NCI-H146 treated with DMSO at 0.1 percent for 48 hours (cell line): ENCODE results near the gene TAS2R16.

Experiments
- DNase-seq: peaks from one replicate; lab custom pipeline; 2025; ENCODE audit not compliant: unreplicated experiment; lab: John Stamatoyannopoulos, UW

TAS2R16 gene, protein sequence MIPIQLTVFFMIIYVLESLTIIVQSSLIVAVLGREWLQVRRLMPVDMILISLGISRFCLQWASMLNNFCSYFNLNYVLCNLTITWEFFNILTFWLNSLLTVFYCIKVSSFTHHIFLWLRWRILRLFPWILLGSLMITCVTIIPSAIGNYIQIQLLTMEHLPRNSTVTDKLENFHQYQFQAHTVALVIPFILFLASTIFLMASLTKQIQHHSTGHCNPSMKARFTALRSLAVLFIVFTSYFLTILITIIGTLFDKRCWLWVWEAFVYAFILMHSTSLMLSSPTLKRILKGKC

DNA sequence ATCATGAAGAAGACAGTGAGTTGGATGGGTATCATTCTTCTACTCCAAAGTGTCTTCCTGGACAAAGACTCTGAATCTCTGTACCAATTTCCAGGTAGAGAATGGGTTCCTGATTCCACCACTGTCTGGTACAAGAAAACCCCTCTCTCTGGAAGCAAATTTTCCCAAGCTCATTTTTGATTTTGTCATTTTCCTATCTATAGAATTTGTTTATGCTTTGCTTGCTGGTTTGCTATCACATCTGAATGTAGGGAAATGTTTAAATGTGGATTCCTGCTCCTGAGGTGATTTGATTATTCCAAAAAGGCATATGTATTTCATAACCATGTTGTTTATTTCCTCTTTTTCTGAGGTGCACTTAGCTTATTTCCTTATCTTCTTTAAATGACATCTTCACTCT is at the start of gene TAS2R16:
Gene TAS2R16 (minus strand): TSS at position 101 of the 400 bp plus-strand sequence. CDS start 66 bp downstream, at position 35.
- DNase-seq, result no peak

DNA sequence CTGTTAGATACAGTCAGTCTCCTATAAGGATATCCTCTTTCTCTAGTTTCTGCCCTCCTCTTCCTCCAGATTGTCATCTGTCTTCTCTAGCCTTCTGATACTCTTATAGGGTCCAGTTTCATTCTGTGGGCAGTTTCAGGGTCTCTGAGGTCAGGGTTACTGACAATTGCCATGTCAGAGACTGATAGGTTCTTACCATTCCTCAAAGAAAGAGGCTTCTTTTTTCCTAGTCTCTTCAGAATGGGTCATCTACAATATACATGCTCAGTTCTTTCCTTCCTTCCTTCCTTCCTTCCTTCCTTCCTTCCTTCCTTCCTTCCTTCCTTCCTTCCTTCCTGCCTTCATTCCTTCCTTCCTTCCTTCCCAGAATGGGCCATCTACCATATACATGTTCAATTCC is 48.1 kb upstream of the TAS2R16 start:
- DNase-seq, result no peak

DNA sequence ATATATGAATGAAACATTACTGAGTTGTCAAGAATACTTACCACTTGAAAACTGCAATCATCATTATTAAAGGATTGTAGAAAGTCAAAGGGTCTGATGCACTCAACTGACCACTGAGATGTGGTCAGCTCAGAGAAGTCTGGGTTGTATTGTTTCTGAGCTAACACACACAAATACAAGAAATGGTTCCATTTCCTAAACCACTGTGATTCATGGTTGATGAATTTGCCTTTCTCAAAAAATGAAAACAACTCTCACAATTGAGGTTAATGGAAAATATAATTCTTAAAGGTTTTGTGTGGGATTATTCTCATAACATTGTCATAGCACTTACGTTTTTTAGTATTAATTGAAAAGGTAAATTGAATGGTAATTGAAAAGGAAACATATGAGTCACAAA is 45.6 kb upstream of the TAS2R16 start:
- no peak for DNase-seq

DNA sequence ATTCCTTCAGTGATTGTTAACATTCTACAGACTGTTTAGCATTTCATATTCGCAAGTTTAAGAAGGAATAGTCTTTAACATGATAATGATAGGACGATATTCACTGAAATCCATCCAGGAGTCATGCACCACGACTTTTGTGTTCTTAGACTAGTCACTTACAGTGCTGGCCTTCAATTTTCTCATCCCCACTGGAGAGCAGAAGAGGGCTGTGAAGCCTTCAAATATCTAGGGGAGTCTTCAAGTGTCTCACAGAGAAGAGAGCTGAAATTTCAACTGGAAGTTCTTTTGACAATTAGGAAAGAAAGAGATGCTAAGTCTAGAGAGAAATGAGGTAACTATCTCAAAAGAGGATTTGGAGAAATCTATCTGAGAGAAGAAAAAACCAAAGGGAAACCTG is 43.8 kb upstream of the TAS2R16 start:
- no peak for DNase-seq

DNA sequence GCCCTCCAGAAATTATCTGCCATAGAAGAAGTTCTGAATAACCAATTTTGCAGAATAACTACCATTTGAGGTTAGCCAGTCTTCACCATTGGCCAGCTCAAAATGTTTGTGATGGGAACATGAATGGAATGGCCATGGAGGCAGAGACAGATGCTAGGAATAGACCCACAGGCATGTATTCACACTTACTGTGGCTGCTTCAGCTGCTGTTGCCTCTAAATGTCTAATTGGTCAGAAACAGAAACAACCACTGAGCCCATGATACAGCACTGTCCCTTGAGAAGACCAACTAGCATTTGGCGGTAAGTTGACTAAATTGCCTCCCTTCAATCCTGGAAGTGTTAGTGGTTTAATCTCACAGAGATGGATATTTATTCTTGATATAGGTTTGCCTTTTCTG is 38.6 kb upstream of the TAS2R16 start:
- DNase-seq, result no peak

DNA sequence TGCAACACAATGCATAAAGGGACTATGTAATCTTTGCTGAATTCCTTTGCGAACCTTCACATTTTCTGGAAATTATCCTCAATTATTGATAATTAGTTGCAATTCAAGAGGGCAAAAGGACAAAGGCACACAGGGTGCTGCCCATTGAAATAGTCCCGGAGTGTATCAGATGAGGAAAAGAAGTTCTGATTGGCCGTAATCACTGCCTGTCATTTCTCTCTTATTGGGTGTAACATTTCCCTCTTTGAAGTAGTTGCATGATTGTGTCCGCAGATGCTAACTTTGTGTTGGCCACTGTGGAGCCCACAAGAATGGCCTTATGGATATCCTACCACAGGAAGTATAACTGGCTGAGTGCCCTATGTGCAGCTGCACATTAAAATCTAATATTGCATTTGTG is 35.1 kb upstream of the TAS2R16 start:
- DNase-seq, result peak; percentile 39

DNA sequence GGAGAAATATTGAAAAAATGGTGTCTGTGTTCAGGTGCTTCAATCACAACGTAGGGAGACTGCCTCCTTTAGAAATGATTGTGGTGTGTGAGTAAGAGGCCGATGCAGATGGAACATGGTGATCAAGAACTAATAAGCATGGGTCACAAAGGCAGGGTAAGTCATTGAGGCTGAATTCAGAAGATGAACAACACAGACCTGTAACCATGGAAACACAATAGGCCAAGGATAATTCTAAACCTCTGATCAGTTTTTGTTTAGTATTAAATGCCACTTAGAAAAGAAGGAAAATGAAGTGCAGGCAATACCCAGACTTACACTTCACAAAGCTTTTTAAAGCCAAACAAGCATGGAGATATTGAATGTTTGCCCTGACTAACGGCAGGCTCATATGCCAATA is 32.8 kb upstream of the TAS2R16 start:
- no peak for DNase-seq

DNA sequence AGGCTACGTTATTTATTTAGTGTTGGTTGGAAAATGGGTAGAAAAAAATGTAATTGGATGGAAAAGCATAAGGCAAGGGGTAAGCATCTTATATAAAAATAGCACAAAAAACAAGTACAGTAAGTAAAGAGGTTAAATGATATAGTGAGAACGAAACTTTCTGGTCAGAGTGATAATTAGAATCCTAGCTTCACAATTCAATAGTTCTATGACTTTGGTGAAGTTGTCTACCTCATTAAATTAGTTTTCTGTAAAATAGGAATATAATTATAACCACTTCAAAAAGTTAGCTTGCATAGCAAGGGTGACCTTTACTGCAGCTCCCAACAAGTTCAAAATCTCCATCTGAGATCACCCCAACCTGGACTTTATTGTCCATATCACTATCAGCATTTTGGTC is 30.8 kb upstream of the TAS2R16 start:
- DNase-seq, result no peak

DNA sequence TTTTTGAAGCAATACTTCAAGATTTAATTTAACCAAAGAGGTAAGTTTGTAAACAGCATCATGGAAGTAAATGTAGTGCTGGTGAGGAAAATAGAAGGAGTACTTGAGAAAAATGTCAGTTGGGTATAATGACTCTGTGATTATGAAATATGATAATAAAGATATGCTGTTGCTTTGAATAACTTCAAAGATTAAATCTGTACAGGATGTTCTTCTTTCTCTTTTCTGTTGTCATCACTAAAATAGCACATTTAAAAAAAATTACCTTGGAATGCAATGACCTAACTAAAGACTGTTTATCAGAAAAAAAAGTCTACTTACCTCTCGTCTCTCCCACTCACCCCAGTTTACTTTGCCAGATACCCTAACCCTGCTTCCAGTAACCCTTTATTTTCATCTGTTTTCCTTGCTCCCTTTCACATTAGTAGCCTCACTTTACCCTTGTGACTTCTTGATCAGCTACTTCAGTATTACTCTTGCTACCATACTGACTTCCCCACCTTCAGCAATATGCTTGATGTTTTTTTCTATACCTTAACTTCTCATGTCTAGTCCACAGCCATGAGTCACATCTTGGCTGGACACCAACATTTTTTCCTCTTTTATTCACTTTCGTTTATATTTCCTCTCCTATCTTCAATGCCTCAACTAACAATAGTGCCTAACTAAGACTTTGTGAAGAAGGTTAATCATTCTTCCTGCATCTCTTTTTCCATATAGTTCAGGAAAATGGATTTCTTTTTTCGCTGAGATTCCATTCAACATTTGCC is 29.7 kb upstream of the TAS2R16 start:
- DNase-seq, result no peak

DNA sequence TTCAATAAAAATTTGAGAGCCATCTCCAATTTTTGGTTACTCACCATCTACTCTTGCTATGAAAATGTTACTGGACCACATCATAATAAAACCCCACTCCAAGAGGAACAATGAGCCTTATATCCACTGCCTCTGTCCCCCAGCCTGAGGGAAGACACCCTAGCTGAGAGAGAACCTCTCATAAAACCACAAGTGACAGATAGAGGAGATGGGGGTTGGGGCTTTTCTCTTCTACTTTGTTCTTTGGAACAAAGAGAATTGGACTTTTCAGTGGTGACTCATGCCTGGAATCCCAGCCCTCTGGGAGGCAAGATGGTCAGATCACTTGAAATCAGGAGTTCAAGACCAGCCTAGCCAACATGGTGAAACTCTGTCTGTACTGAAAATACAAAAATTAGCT is 27.6 kb upstream of the TAS2R16 start:
- no peak for DNase-seq

DNA sequence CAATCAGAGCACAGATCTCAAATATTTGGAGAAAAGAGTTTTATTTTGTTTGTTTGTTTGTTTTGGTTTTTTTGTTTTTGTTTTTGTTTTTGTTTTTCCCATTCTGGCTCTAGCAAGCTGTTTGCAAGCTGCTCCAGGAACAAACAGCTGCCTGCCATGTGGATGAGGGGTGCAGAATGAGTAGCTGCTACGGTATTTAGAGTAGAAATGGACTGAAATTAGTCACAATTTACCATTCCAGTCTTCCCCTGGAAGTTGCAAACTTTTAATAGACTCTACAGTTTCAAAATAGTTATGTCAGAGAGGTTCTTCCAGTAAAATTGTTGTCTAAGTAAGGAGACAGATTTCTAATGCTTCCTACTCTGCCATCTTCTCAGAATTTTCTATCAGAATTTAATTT is 27.1 kb upstream of the TAS2R16 start:
- DNase-seq, result no peak

DNA sequence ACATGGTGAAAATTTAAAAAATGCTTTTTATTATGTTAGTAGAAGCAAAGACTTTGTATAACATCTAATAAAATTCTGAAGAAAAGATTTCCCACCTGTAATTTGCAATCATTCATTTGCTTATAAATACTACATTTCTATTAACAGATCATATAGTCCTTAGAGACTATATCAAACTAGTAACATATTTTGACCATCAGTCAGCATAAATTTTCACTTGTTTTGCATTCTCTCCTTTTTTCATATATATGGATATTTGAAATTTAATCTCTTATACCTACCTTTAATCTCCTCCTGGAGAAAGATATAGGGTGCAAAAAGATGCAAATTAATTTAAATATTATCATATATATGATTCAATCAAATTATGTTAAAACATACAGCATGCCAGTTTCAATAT is 16.9 kb upstream of the TAS2R16 start:
- no peak for DNase-seq

DNA sequence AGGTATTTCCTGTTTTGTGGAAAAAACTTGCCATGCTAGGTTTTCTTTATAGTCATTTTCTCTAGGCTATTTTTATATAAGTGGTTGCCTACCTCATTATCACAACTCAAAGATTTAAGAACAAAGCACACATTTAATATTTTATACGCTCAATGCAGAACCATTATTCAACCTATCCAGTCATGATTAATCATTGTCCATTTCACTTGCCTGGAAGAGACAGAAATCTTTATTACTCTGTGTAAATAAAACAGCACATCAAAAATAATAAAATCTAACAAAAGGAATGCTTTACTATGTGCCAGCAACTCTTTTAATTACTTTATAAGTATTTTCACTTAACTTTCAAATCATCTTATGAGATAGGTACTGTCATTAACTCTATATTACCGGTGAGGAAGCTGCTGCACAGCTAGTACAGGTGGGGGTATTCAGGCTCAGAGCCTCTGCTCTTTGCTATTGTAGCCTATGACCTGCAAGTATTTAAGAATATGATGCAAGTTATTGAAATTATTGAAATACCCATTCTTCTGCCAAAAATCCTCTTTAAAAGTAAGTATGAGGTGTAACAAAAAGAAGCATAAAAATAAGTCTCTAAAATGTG is 16.4 kb upstream of the TAS2R16 start:
- no peak for DNase-seq

DNA sequence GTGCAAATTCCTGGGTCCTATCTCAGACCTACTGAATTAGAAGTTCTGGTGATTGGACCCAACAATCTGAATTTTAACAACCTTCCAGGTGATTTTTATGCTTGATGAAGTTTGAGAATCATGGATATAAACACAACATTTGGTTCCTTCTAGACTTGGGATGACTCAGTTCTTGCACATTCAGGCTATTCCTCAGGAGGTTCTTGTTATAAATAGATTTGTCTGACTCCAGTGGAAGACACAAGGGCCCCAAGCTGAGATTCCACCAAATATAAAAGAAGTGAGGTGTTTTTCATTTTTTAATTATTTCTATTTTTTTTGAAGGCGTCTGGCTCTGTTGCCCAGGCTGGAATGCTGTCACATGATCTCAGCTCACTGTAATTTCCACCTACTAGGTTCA is 9.4 kb upstream of the TAS2R16 start:
- no peak for DNase-seq

DNA sequence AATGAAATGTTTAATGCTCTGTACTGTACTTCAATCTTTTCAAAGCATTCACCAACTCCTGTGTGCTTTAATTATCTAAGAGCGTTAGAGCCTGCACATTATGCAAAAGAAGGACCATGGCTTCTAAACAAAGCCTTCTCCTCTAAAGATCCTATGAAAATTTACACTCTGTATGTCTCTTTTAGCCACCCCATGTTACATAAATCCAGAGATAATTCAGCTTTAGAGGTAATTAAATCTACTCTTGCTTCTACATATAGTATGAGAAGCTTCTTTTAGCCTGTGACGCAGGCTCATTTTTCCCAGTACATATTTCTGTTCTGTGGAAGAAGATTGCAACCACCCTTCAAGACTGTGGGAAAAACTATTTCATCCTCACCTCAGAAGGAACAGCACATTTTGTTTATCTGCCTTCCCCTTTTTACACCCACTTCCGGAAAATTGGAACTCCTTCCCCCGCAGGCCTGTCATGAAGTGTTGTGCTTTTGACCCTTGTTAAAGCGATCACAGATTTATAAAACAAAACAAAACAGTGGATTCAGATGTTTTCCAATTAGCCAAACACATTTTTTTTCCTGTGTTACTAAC is 8.1 kb upstream of the TAS2R16 start:
- DNase-seq, result no peak

DNA sequence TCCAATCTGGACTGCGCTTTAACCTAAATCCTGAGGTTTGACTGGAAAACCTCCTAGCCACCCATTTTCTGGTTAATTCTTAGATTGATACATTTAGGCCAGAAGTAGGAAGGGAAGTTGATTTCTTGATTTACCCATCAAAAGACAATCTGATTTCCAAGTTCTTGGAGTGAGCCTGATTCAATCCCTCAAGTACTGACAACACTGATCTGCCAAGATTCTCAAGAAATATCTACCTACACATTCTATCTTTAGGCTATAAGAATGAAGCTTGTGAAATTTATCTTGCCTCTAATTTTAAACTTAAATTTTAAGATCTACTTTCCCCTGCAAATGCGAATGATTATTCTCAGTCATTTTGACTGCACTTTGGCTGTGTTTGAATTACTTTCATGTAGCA is 5.9 kb downstream of the TAS2R16 start:
- DNase-seq, result no peak

DNA sequence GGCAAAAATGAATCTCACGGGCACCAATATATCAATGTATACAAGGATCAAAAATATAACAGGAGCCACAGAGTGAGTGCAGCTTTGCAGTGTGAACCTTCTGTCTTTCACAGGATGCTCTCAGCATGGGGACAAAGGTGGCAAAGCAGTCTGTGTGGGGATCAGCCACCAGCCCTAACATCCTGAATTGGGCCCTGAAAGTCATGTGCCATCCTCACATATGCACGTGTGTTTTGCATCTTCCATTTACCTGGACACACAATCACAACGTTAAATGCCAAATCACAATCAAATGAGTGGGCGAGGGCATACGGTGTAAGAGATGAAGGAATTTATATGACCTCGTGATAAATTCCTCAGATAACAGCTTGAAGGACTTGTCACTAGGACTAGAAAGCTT is 6.5 kb downstream of the TAS2R16 start:
- DNase-seq, result no peak

DNA sequence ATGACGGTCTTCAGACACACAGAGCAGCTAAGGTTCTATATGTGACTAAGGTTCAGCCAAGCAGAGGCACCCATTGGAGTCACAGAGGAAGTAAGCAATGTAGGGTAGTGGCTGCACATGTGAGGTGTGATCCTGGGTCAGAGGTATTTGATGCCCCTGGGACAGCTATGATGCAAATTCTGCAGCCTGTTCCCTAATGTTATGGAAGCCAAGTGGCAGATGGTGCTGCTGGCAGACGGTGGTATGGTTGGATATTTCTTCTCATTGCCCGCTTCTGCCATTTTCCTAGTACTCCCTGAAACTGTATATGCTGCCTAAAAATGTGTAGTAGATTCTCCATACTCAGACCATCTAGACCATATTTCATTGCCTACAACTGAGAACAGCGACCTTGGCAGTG is 7.2 kb downstream of the TAS2R16 start:
- DNase-seq, result no peak

DNA sequence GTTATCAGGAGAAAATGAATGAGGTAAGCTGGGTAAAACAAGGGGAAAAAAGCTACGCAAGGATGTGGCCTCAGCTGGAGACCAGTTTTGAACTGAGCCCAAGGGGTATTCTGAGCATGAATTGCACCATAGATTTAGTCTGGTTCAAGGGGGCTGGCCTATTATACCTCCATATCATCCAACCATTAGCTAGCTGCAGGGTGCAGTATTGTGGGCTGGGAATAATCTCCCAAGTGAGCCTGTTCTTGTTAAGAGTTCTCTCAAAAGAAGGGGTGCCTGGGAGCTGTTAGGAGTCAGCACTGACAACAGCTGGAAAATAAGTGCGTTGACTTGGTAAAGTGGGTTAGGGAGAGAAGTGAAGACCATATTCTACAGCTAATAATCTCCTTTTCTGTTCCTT is 8.0 kb downstream of the TAS2R16 start:
- DNase-seq, result no peak

DNA sequence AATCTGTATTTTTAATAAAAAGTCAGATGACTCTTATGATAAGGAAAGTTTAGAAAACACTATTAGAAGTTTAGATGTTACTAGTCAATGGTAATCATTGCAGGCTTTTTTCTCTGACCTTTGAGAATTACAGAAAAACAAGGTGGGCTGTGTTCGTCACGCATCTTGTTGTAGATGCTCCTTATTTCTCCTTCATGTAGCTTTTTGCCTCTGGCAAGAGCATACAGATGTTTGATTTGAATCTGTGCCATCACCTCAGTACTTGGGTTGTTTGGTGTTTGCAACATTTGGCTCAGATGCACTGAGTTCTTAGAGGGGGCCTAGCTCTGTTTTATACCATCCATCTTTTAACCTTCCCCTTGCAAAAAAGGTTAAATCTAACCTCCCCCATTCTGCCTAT is 11.5 kb downstream of the TAS2R16 start:
- DNase-seq, result no peak

DNA sequence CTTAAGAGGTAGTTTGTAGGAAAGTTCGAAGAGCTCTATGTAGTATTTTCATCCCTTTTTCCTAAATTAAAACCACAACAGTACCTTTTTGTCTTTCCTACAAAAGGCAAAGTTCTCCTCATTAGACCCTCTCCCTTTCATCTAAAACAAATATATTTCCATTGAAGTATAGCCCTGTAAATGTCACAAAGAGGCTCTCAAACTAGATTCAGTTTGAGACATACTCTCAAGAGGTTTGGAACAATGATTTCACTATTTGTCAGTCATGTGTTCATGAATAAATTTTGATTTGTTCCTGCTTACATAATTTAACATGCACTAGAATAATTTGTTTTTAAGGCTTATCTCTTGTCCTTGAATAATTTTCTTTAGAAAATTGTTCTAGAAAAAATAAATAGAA is 12.2 kb downstream of the TAS2R16 start:
- DNase-seq, result no peak

DNA sequence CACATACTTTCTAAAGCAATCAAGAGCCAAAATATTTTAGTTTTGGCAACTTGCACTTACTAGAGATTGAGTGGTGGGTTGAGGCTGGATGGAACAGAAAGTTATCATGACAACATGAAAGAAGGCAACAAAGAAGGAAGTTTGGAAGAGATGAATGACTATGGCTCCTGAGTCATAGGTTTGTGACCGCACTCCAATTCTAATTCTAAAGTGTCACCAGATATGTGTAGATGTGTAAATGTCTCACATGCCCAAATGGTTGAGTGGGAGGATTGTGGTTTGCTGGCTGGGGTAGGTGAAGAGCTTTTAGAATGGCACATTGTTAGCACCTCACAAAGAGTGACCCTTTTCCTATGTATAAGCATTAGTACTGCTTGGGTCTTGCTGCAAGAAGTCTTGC is 20.2 kb downstream of the TAS2R16 start:
- no peak for DNase-seq
